ENCODE results near the gene APOM. TPM values are rescaled to one million over a fixed set of nuclear protein-coding genes. Genes with fewer than 3 reads are reported as not detected.

The APOM gene
- total RNA-seq, 1 donor from 2014 or later, result 1.8 TPM

- no peak for DNase-seq (ENCODE audit: low read depth)
- Histone ChIP-seq H3K36me3 (ENCODE audit: control insufficient read depth, insufficient read depth, low read length) (peaks cover 7% of the 10 kb centered on the region), H3K27me3 (ENCODE audit: control insufficient read depth, insufficient read depth, low read length) (no peaks in the 10 kb centered on the region), H3K4me3 (ENCODE audit: low read depth, low read length) (peak overlapping the region; percentile 100)
- TF ChIP-seq CTCF (IDR thresholded peaks at IDR 0.05; ENCODE audit: insufficient read depth, low read length, poor library complexity, severe bottlenecking), result no peak
These were observed 34.3 kb upstream of the APOM start for GRCh38 chr6:31621320-31621939.

GRCh38 chr6:31621991-31622390 lies 33.7 kb upstream of the APOM start:
- DNase-seq (ENCODE audit: low read depth), result no peak
- H3K36me3 ChIP-seq (ENCODE audit: control insufficient read depth, insufficient read depth, low read length), result peaks cover 7% of the 10 kb centered on the region
- peak overlapping the region; percentile 100 for H3K4me3 ChIP-seq (ENCODE audit: low read depth, low read length)
- no peak for TF ChIP-seq CTCF (IDR thresholded peaks at IDR 0.05; ENCODE audit: insufficient read depth, low read length, poor library complexity, severe bottlenecking)
- H3K27me3 ChIP-seq (ENCODE audit: control insufficient read depth, insufficient read depth, low read length), result no peaks in the 10 kb centered on the region

- Histone ChIP-seq H3K4me3 (ENCODE audit: low read depth, low read length) (peak overlapping the region; percentile 100), H3K36me3 (ENCODE audit: control insufficient read depth, insufficient read depth, low read length) (peaks cover 7% of the 10 kb centered on the region), H3K27me3 (ENCODE audit: control insufficient read depth, insufficient read depth, low read length) (no peaks in the 10 kb centered on the region)
- DNase-seq (ENCODE audit: low read depth), result no peak
- TF ChIP-seq CTCF (IDR thresholded peaks at IDR 0.05; ENCODE audit: insufficient read depth, low read length, poor library complexity, severe bottlenecking), result no peak
These were observed 33.0 kb upstream of the APOM start for GRCh38 chr6:31622684-31623091.

GRCh38 chr6:31624070-31624469 lies 31.6 kb upstream of the APOM start:
- H3K4me3 ChIP-seq (ENCODE audit: low read depth, low read length), result no peak overlapping the region
- H3K36me3 ChIP-seq (ENCODE audit: control insufficient read depth, insufficient read depth, low read length), result peaks cover 7% of the 10 kb centered on the region
- TF ChIP-seq CTCF (IDR thresholded peaks at IDR 0.05; ENCODE audit: insufficient read depth, low read length, poor library complexity, severe bottlenecking), result no peak
- DNase-seq (ENCODE audit: low read depth), result no peak
- H3K27me3 ChIP-seq (ENCODE audit: control insufficient read depth, insufficient read depth, low read length), result no peaks in the 10 kb centered on the region

- DNase-seq (ENCODE audit: low read depth), result no peak
- Histone ChIP-seq H3K4me3 (ENCODE audit: low read depth, low read length) (no peak overlapping the region), H3K36me3 (ENCODE audit: control insufficient read depth, insufficient read depth, low read length) (peaks cover 7% of the 10 kb centered on the region), H3K27me3 (ENCODE audit: control insufficient read depth, insufficient read depth, low read length) (no peaks in the 10 kb centered on the region)
- TF ChIP-seq CTCF (IDR thresholded peaks at IDR 0.05; ENCODE audit: insufficient read depth, low read length, poor library complexity, severe bottlenecking), result no peak
These were observed 28.7 kb upstream of the APOM start for GRCh38 chr6:31626952-31627351.

- no peak for DNase-seq (ENCODE audit: low read depth)
- Histone ChIP-seq H3K36me3 (ENCODE audit: control insufficient read depth, insufficient read depth, low read length) (peaks cover 8% of the 10 kb centered on the region), H3K27me3 (ENCODE audit: control insufficient read depth, insufficient read depth, low read length) (no peaks in the 10 kb centered on the region), H3K4me3 (ENCODE audit: low read depth, low read length) (no peak overlapping the region)
- no peak for TF ChIP-seq CTCF (IDR thresholded peaks at IDR 0.05; ENCODE audit: insufficient read depth, low read length, poor library complexity, severe bottlenecking)
These were observed 27.9 kb upstream of the APOM start for GRCh38 chr6:31627690-31628287.
